Lower leg skin (tissue), 3 donors: Measurements from ENCODE around the gene PTPRN2.

Experiments used
- CTCF ChIP-seq, 3 donors: fragments of 450-650 bp; IDR thresholded peaks; one replicate each; pipeline ENCODE4 v1.5.1; 2016; ENCODE audit warnings: antibody characterized with exemption in 3 of 3, mild to moderate bottlenecking in 3 of 3, moderate library complexity in 2 of 3
- POLR2A ChIP-seq, 2 donors: fragments of 450-650 bp; IDR thresholded peaks; one replicate each; pipeline ENCODE4 v1.6.1; 2016 to 2017; ENCODE audit warnings: antibody characterized with exemption in 2 of 2, mild to moderate bottlenecking in 1 of 2, moderate library complexity in 1 of 2

GRCh38 chr7:157721468-157722136 is 866.0 kb downstream of the PTPRN2 start:
- TF ChIP-seq CTCF (IDR thresholded peaks at IDR 0.05) (no peak), POLR2A (IDR thresholded peaks at IDR 0.05) (no peak)
